Endothelial cell of umbilical vein (primary cell): ENCODE data around the gene SLC15A3. TPM values are rescaled to one million over a fixed set of nuclear protein-coding genes. Genes with fewer than 3 reads are reported as not detected.

Experiments
- BruUV-seq: library from RNA; stranded (reverse); fragments of 400-500 nt; replicated peaks from 2 replicates; lab custom pipeline; 2021; lab: Mats Ljungman, UMichigan
- CTCF ChIA-PET: fragments of 300-600, 350-600 bp; sonication (Branson Sonifier 250); formaldehyde crosslinking; loops from one replicate; lab custom pipeline; 2021; ENCODE audit warnings: antibody characterized with exemption, inconsistent platforms; lab: Charles Lee
- POLR2A ChIA-PET: fragments of 300-600, 350-600 bp; sonication (Branson Sonifier 250); formaldehyde crosslinking; loops from one replicate; lab custom pipeline; 2021; ENCODE audit warnings: antibody characterized with exemption, inconsistent platforms; lab: Charles Lee
- DNase-seq: peaks from one replicate; pipeline ENCODE4 v3.0.0-alpha.2; 2011; ENCODE audit warnings: low read depth, low spot score
- FAIRE-seq: peaks from 2 replicates; lab custom pipeline; 2011; peaks lifted over from hg19 to GRCh38; lab: Jason Lieb, UNC
- H2AFZ ChIP-seq: 2 replicates; pipeline ENCODE4 v1.6.0; 2012; ENCODE audit warnings: low read depth, low read length, control low read depth, inconsistent platforms
- H3K27ac ChIP-seq: 2 replicates; pipeline ENCODE4 v1.5.1; 2011; ENCODE audit warnings: low read depth, mild to moderate bottlenecking, control low read depth, low read length, moderate library complexity; ENCODE audit not compliant: insufficient read depth
- H3K27me3 ChIP-seq, 2 experiments: 2 replicates each; pipeline versions ENCODE4 v1.6.0 to v1.6.1; 2011; ENCODE audit warnings: low read length in 2 of 2, mixed read lengths in 1 of 2; ENCODE audit not compliant: control insufficient read depth in 2 of 2, insufficient read depth in 2 of 2
- H3K36me3 ChIP-seq, 2 experiments: 2 replicates in 1 of 2; 3 replicates in 1 of 2; pipeline ENCODE4 v1.5.1; 2011; ENCODE audit warnings: low read length in 2 of 2, mild to moderate bottlenecking in 1 of 2, moderate library complexity in 1 of 2; ENCODE audit not compliant: control insufficient read depth in 2 of 2, insufficient read depth in 2 of 2; ENCODE audit errors: extremely low read depth in 1 of 2
- H3K4me1 ChIP-seq: 3 replicates; pipeline ENCODE4 v1.5.1; 2011; ENCODE audit warnings: mild to moderate bottlenecking, low read length; ENCODE audit not compliant: control insufficient read depth, insufficient read depth; ENCODE audit errors: extremely low read depth
- H3K4me2 ChIP-seq: 2 replicates; pipeline ENCODE4 v1.6.1; 2011; ENCODE audit warnings: low read length, control low read depth, mixed read lengths; ENCODE audit not compliant: insufficient read depth
- H3K4me3 ChIP-seq, 3 experiments: fragments of 200-600 bp in 1 of 3; sonication (generic), shearing (Covaris generic) in 1 of 3; replicated peaks in 1 of 3; 2 replicates each; pipeline ENCODE4 v1.5.1; 2011 to 2016; ENCODE audit warnings: control low read depth in 3 of 3, low read length in 3 of 3, mild to moderate bottlenecking in 2 of 3, inconsistent platforms in 1 of 3, low read depth in 1 of 3, moderate library complexity in 1 of 3; ENCODE audit not compliant: insufficient read depth in 1 of 3
- H3K79me2 ChIP-seq: 2 replicates; pipeline ENCODE4 v1.6.0; 2012; ENCODE audit warnings: low read length, inconsistent platforms; ENCODE audit not compliant: control insufficient read depth, insufficient read depth
- H3K9ac ChIP-seq: replicated peaks from 2 replicates; pipeline ENCODE3; 2011; ENCODE audit warnings: low read length, control low read depth; ENCODE audit not compliant: insufficient read depth; ENCODE audit errors: extremely low read depth
- H3K9me1 ChIP-seq: replicated peaks from 3 replicates; pipeline ENCODE4 v1.6.0; 2011; ENCODE audit warnings: mild to moderate bottlenecking, low read length; ENCODE audit not compliant: control insufficient read depth, insufficient read depth; ENCODE audit errors: extremely low read depth
- H3K9me3 ChIP-seq: replicated peaks from 2 replicates; pipeline ENCODE4 v1.5.1; 2012; ENCODE audit warnings: low read length, inconsistent platforms; ENCODE audit not compliant: control insufficient read depth, insufficient read depth
- H4K20me1 ChIP-seq: replicated peaks from 2 replicates; pipeline ENCODE3; 2011; ENCODE audit warnings: mild to moderate bottlenecking, low read length; ENCODE audit not compliant: control insufficient read depth, insufficient read depth; ENCODE audit errors: extremely low read depth
- CTCF ChIP-seq, 2 donors: IDR thresholded peaks; 1 replicate in 1 of 2; 2 replicates in 1 of 2; pipeline ENCODE4 v1.5.1; 2011; ENCODE audit warnings: low read length in 2 of 2, mild to moderate bottlenecking in 2 of 2, moderate library complexity in 2 of 2, control low read depth in 1 of 2, inconsistent platforms in 1 of 2, low read depth in 1 of 2; ENCODE audit not compliant: insufficient read depth in 1 of 2; ENCODE audit errors: extremely low read depth in 1 of 2
- EZH2 ChIP-seq: IDR thresholded peaks from 2 replicates; pipeline ENCODE4 v1.6.1; 2012; ENCODE audit warnings: borderline replicate concordance, low read depth, mild to moderate bottlenecking, moderate library complexity, low read length, inconsistent platforms; ENCODE audit not compliant: severe bottlenecking
- FOS ChIP-seq: IDR thresholded peaks from 2 replicates; pipeline ENCODE4 v1.6.1; 2011; ENCODE audit warnings: mild to moderate bottlenecking, low read length, moderate library complexity, borderline replicate concordance; ENCODE audit not compliant: insufficient read depth
- JUN ChIP-seq: IDR thresholded peaks from 2 replicates; pipeline ENCODE4 v1.6.1; 2011; ENCODE audit warnings: borderline replicate concordance, low read depth; ENCODE audit not compliant: insufficient read length, insufficient read depth
- MAX ChIP-seq: IDR thresholded peaks from 2 replicates; pipeline ENCODE4 v1.6.1; 2011; ENCODE audit not compliant: insufficient read depth, insufficient read length
- MYC ChIP-seq: IDR thresholded peaks from one replicate; pipeline ENCODE4 v1.6.1; 2011; ENCODE audit warnings: mild to moderate bottlenecking, low read depth, low read length
- POLR2AphosphoS5 ChIP-seq: IDR thresholded peaks from 2 replicates; pipeline ENCODE4 v1.6.1; 2012; ENCODE audit warnings: low read depth, mild to moderate bottlenecking, control low read depth, low read length, moderate library complexity; ENCODE audit not compliant: insufficient read depth
- dilution Hi-C: fragments of 300-500 bp; cut with MboI; formaldehyde crosslinking; loops from one replicate; pipeline ENCODE4 v1.15.0; 2019; ENCODE audit warnings: low sequenced_read_pairs; ENCODE audit not compliant: extremely low pct_ligation_motif_present
- intact Hi-C: fragments of 100-400 bp; cut with micrococcal nuclease; formaldehyde crosslinking; loops from one replicate; pipeline ENCODE4 v1.10.0; 2022
- polyA plus RNA-seq, 4 experiments: library from polyadenylated mRNA; depleted of rRNA in 3 of 4; stranded (reverse) in 3 of 4; unstranded in 1 of 4; fragments of >200 nt; gene quantifications; 2 replicates each; pipeline versions ENCODE4 v1.2.1 to v1.2.3, GENCODE V29; 2011 to 2012; ENCODE audit warnings: missing spikeins in 1 of 4
- total RNA-seq: library from RNA; stranded (reverse); gene quantifications from 2 replicates; pipeline ENCODE4 v1.2.3, GENCODE V29; 2021

The SLC15A3 gene
- total and polyA plus RNA-seq, 2 donors (not counting 3 experiments of a cell fraction or from before 2014, with no cell fraction given) = 3.3 to 4.4 TPM

- Histone ChIP-seq H3K9me1 (no peaks in the 10 kb centered on the region), H3K9me3 (no peaks in the 10 kb centered on the region), H3K4me2 (no peak overlapping the region), H3K27me3 (peaks cover 0 to 5% of the 10 kb centered on the region in 2 experiments), H3K4me1 (no peaks in the 10 kb centered on the region), H3K36me3 (no peaks in the 10 kb centered on the region), H3K79me2 (no peaks in the 10 kb centered on the region), H3K27ac (no peak overlapping the region), H3K4me3 (no peak overlapping the region), H2AFZ (no peak overlapping the region), H4K20me1 (no peaks in the 10 kb centered on the region), H3K9ac (no peak overlapping the region)
- BruUV-seq = no TSS peak
- FAIRE-seq (no peak), DNase-seq (no peak)
- ChIA-PET POLR2A (no interaction called here), CTCF (no interaction called here)
- intact Hi-C loops (no loop called here), dilution Hi-C loops (no loop called here)
- TF ChIP-seq JUN = no peak
- no peak for TF ChIP-seq CTCF (IDR thresholded peaks at IDR 0.05; ENCODE audit: extremely low read depth in 1 of 2, insufficient read depth in 1 of 2, low read depth in 1 of 2, low read length in 2 of 2)
- no peak for TF ChIP-seq MYC
- no peak for TF ChIP-seq EZH2
- no peak for TF ChIP-seq MAX
- no peak for TF ChIP-seq POLR2AphosphoS5
- no peak for TF ChIP-seq FOS
Measured at GRCh38 chr11:60995798-60996197, 43.8 kb upstream of the SLC15A3 start.
